Skeletal muscle tissue (tissue), 4 donors: ENCODE data around the gene FXR1. TPM values are rescaled to one million over a fixed set of nuclear protein-coding genes. Genes with fewer than 3 reads are reported as not detected.
"Not testable (repeated sequence)": the region's sequence is repeated elsewhere in the genome, so short reads cannot be mapped to it uniquely, and the experiment has no call there.

Experiments used
- H3K27ac ChIP-seq: one replicate; pipeline ENCODE4 v1.7.0; 2013; ENCODE audit warnings: mild to moderate bottlenecking, low read depth, low read length, inconsistent platforms
- H3K27me3 ChIP-seq, 3 donors: one replicate each; pipeline ENCODE4 v1.7.0; 2013; ENCODE audit warnings: low read length in 3 of 3; ENCODE audit not compliant: control insufficient read depth in 3 of 3, insufficient read depth in 3 of 3
- H3K36me3 ChIP-seq, 3 donors: one replicate each; pipeline ENCODE4 v1.7.0; 2013; ENCODE audit warnings: low read length in 3 of 3; ENCODE audit not compliant: control insufficient read depth in 3 of 3, insufficient read depth in 3 of 3
- H3K4me1 ChIP-seq, 3 donors: one replicate each; pipeline ENCODE4 v1.7.0; 2013; ENCODE audit warnings: low read length in 3 of 3, mild to moderate bottlenecking in 3 of 3; ENCODE audit not compliant: control insufficient read depth in 3 of 3, insufficient read depth in 3 of 3
- H3K4me3 ChIP-seq, 3 donors: one replicate each; pipeline ENCODE4 v1.7.0; 2013; ENCODE audit warnings: low read length in 3 of 3
- H3K9ac ChIP-seq, 3 donors: one replicate each; pipeline ENCODE4 v1.7.0; 2013; ENCODE audit warnings: low read length in 3 of 3, mild to moderate bottlenecking in 3 of 3, moderate library complexity in 2 of 3, low read depth in 1 of 3
- H3K9me3 ChIP-seq, 3 donors: one replicate each; pipeline ENCODE4 v1.7.0; 2013; ENCODE audit warnings: low read length in 3 of 3; ENCODE audit not compliant: control insufficient read depth in 3 of 3
- total RNA-seq: library from RNA; depleted of rRNA; stranded (reverse); fragments of >200 nt; gene quantifications from one replicate; pipeline ENCODE4 v1.2.3, GENCODE V29; 2014
- donor health status: Osteomylitis.

FXR1 gene
- total RNA-seq = 447 TPM

DNA sequence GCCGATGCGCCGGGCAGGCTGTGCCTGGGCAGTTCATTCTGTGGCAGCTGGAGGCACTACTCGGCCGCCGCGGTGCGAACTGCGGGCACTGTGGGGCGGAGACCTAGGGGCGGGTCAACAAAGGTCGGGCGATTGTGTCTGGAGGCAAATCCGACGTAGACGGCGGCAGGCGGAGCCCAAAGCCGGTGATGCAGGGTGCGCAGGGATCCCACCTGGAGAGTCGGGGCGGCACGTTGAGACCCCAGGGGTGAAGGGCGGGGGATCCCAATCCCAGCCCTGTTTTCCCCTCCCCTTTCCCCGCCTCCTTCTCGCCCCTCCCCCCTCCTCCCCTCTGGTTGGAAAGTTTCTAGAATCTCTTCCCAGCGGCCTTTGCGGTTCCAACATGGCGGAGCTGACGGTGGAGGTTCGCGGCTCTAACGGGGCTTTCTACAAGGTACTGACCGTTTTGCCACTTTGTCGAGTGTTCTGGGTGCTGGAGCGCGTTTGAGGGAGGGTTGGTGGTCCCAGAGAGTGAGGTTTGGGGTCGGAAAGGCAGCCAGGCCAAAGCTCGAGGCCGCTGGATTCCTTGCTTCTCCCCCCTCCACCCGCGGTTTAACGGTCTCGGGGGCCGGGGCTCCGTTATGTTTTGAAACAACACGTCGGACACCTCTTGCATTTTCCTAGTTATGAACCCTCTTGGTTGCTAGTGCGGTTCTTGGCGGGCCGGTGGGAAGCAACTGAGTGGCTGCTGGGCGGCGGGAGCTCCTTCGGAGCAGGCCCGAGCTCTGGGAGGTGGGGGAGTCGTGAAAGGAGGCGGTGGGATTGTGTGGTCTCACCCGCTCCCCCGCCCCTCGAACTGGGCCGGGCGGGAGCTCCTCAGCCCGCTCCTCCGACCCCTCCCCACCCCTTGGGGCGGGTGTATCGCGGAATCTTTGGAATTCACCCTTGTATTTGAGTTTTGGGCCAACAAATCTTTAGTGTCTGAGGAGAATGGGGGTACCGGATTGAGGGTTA, at the start of gene FXR1:
Gene FXR1 (plus strand): TSS at position 367 of the 993 bp plus-strand sequence. CDS start 16 bp downstream, at position 383.
- no peaks in the 10 kb centered on the region for H3K9me3 ChIP-seq
- peak within 1 kb of the TSS; percentile 84 to 99 (median 95) for H3K4me3 ChIP-seq
- no peaks in the 10 kb centered on the region for H3K27me3 ChIP-seq
- H3K36me3 ChIP-seq = no peaks in the 10 kb centered on the region
- H3K27ac ChIP-seq = peak within 1 kb of the TSS; percentile 99
- peak within 1 kb of the TSS; percentile 97 to 100 (median 100) for H3K9ac ChIP-seq
- peaks cover 13 to 26% (median 20%) of the 10 kb centered on the region in 3 donors for H3K4me1 ChIP-seq

DNA sequence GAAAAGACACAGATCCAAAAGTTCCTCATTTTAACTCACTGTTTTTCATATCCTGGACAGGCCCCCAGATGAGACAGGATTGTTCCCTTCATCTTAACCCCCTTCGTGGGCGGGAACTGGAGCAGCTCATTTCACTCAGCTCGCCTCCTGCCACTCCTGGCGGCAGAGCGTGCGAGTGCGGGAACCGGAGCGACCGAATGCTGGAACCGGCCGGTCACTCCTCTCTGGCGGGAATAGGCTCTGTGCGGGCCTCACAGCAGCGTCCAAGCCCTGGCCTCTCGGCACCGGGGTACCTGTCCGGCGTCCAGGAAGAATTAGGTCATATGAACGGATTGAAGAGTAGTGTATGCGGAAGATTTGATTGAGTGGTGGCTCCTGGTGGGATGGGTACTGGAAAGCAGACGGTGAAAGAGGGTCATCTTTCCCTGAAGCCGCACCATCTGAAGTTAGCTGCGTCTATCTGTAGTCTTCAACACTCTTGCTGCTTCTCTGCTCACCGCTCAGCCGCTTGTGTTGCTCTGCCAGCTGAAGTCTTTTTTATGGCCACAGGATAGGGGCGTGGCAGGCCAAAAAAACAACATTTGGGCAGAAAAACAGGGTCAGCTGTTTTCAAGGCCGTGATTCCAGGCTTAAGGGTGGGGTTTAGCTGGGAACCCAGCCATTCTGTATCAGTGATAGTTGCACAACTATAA, 42.3 kb upstream of the FXR1 start:
- H3K9me3 ChIP-seq = no peaks in the 10 kb centered on the region
- H3K27me3 ChIP-seq = no peaks in the 10 kb centered on the region
- peak overlapping the region; percentile 85 for H3K27ac ChIP-seq
- peaks cover 11 to 26% (median 16%) of the 10 kb centered on the region in 3 donors for H3K4me1 ChIP-seq
- H3K36me3 ChIP-seq = no peaks in the 10 kb centered on the region
- peak overlapping the region; percentile 73 to 82 (median 77) for H3K4me3 ChIP-seq
- peak overlapping the region; percentile 63 to 80 (median 76) for H3K9ac ChIP-seq

DNA sequence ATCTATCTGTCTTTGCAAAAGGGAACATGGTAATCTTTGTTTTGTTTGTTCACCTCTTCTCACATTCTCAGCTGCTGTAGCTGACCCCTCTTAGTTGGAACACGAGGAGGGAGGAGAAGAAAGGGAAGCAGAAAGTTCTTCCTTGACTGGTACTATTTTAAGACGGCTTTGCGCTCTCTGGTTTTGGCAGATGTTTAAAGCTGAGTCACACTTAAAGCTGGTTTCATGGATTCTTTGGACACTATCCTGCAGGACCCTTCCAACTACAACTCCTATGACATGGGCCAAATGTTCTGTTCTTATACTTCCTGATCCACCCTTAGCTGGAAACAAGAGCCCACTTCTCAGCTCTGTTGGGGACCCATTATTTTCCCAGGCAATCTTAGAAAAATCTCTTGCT, 40.6 kb upstream of the FXR1 start:
- Histone ChIP-seq H3K4me3 (peak overlapping the region in 2 of 3 donors; percentile 34 to 49), H3K9me3 (no peaks in the 10 kb centered on the region), H3K27me3 (no peaks in the 10 kb centered on the region), H3K9ac (no peak overlapping the region), H3K4me1 (peaks cover 11 to 26% (median 16%) of the 10 kb centered on the region in 3 donors), H3K27ac (peak overlapping the region; percentile 85), H3K36me3 (no peaks in the 10 kb centered on the region)

DNA sequence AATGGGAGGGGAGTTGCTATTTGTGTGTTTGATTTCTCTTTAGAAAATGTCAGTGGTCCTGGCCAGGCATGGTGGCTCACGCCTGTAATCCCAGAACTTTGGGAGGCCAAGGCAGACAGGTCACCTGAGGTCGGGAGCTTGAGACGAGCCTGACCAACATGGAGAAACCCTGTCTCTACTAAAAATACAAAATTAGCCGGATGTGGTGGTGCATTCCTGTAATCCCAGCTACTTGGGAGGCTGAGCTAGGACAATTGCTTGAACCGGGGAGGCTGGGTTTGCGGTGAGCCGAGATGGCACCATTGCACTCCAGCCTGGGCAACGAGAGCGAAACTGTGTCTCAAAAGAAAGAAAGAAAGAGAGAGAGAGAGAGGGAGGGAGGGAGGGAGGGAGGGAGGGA, 40.0 kb upstream of the FXR1 start:
- Histone ChIP-seq H3K4me1 (peaks cover 11 to 26% (median 16%) of the 10 kb centered on the region in 3 donors), H3K4me3 (peak overlapping the region in 1 of 3 donors; percentile 11), H3K27ac (peak overlapping the region; percentile 85)
- H3K9me3 ChIP-seq, H3K36me3 ChIP-seq, H3K27me3 ChIP-seq, H3K9ac ChIP-seq: not testable (repeated sequence)

DNA sequence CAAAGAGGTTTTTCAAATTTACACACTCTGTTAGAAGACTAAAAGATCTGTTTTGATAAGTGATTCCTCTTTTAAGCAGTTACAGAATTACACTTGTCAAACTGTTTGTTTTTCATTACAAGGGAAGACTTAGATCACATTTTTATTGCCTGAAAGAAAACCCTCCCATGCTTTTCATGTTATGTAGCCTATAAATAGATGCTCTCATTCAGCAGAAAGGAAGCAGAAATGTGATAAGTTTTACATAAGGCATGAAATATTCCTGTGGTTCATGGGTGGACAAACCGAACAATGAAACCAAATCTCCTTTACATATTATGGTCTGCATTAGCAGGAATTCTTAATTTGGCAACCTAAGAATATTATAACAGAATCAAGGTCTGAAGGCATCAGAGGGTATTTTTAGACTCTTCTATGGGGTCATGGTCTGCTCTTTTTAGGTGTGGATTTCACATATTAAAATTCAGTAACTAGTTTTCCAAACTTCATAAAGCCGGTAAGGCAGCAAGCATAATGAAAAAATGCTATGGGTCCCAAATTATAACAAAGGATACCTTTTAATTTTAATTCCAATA, 37.3 kb upstream of the FXR1 start:
- peak overlapping the region; percentile 71 for H3K27ac ChIP-seq
- H3K36me3 ChIP-seq = no peaks in the 10 kb centered on the region
- no peaks in the 10 kb centered on the region for H3K9me3 ChIP-seq
- H3K4me1 ChIP-seq = peaks cover 7 to 18% (median 13%) of the 10 kb centered on the region in 3 donors
- no peaks in the 10 kb centered on the region for H3K27me3 ChIP-seq
- peak overlapping the region in 2 of 3 donors; percentile 22 to 41 for H3K9ac ChIP-seq
- H3K4me3 ChIP-seq = peak overlapping the region in 1 of 3 donors; percentile 23

DNA sequence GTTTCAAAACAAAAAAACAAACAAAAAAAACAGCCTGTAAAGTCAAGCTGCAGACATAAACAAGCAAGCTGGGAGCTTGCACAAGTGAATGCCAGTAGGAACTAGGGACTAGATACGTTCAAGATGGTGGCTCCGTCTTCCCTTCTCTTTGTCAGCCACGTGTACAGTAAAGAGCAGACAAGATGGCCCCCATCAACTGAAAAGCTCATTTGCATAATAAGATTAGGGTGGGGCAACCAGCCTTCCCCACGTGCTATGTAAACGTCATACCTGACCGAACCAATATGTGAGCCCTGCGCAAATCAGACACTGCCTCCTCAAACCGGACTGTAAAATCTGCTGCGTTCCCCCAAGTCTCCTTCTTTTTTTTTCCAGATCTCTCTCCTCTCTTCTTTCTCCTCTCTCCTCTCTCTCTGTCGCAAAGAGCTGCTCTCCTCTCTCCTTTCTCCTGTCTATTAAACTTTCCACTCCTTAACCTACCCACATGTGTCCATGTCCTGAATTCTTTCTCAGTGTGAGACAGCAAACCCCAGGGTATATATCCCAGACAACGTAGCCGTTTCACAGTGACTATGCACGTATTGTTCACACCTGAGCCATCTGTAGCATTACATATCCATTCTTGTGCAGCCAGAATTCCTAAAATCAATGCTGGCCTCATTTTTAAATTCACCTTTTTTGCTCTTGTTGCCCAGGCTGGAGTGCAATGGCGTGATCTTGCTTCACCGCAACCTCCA, 31.2 kb upstream of the FXR1 start:
- Histone ChIP-seq H3K4me3 (no peak overlapping the region), H3K36me3 (no peaks in the 10 kb centered on the region), H3K27ac (no peak overlapping the region), H3K9ac (no peak overlapping the region), H3K4me1 (no peaks in the 10 kb centered on the region), H3K27me3 (no peaks in the 10 kb centered on the region), H3K9me3 (no peaks in the 10 kb centered on the region)

DNA sequence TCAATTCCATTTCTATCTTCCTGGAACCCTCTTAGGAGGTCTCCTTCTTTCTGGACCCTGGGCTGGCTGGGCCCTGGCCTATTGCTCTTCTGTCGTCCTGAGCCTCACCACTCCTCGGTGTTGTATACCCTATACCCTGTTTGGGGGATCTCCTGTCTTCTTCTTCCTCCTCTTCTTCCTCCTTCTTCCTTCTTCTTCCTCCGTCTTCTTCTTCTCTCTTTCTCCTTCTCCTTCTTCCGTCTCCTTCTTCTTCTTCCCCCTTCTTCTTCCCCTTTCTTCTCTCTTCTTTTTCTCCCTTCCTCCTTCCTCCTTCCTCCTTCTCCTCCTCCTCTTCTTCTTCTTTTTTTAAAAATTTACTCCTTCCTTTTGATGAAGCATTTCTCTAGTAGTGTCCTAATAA, 30.4 kb upstream of the FXR1 start:
- no peaks in the 10 kb centered on the region for H3K36me3 ChIP-seq
- no peaks in the 10 kb centered on the region for H3K9me3 ChIP-seq
- H3K27ac ChIP-seq = no peak overlapping the region
- no peaks in the 10 kb centered on the region for H3K4me1 ChIP-seq
- no peak overlapping the region for H3K9ac ChIP-seq
- no peak overlapping the region for H3K4me3 ChIP-seq
- H3K27me3 ChIP-seq = no peaks in the 10 kb centered on the region

DNA sequence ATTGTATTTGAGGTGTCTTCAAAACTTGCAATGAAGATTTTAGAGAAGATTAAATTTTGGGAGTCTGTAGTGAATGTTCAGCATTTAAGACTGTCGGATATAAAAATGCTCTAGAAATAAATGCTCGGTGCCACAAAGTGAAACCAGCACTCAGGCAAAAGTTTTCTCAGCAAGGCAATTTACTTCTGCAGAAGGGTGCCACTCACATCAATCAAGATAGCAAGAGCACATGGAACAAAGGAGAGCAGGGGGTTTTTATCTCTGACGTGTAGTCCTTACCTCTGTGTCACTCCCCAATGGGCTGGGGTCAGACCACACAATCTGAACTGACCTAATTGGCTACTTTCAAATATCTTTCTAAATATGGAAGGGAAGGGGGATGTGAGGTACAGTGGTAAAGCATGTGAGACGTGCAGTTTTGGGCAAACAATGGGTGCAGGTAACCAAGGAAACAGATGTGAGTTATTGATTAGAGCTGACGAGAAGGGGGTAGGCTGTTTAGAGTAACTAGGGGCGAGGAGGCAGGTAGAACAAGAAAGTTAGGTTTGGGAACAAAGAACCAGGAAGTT, 23.4 kb upstream of the FXR1 start:
- Histone ChIP-seq H3K4me1 (no peaks in the 10 kb centered on the region), H3K27me3 (no peaks in the 10 kb centered on the region), H3K9me3 (peaks cover 0 to 4% (median 0%) of the 10 kb centered on the region in 3 donors), H3K9ac (no peak overlapping the region), H3K36me3 (no peaks in the 10 kb centered on the region), H3K4me3 (no peak overlapping the region), H3K27ac (no peak overlapping the region)

DNA sequence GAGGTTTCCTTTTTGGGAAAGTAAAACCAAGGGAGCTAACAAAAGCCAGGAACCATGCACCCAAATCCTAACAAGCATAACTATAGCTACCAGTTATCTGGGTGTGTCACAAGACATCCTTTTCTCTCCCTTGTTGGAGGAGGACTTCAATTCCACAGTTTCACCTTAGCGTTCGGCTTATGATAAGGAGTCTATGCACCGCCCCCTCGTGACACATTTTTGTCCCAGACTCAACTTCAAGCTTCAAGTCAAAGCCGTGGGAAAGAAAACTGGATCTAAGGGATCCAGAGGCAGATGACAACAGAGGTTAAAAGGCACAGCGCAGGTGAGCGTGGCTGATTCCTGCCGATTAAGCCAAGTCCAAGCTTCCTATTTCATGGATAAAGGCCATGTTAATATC, 13.9 kb upstream of the FXR1 start:
- Histone ChIP-seq H3K27me3 (no peaks in the 10 kb centered on the region), H3K9ac (no peak overlapping the region), H3K4me3 (no peak overlapping the region), H3K36me3 (no peaks in the 10 kb centered on the region), H3K4me1 (no peaks in the 10 kb centered on the region), H3K9me3 (no peaks in the 10 kb centered on the region), H3K27ac (no peak overlapping the region)
